ENCODE data around the gene RAVER1. TPM values are rescaled to one million over a fixed set of nuclear protein-coding genes. Genes with fewer than 3 reads are reported as not detected.
A peak's percentile ranks its signal among the peaks of the same experiment; 100 is the strongest.

Gene RAVER1
- total and polyA plus RNA-seq, 2 donors (not counting 1 experiment from before 2014, with no cell fraction given) = 21.0 to 62.7 TPM

GRCh38 chr19:10277795-10278589 lies 55.3 kb downstream of the RAVER1 start:
- intact Hi-C loops (cut with micrococcal nuclease) = no loop called here
- no peak overlapping the region for H3K27ac Mint-ChIP-seq
- WGBS (ENCODE audit: insufficient coverage) = 89% methylated on average over 4 of the region's 9 CpGs

More at GRCh38 chr19:10277795-10278589, 55.3 kb downstream of the RAVER1 start:
- no peak overlapping the region for H2AFZ ChIP-seq (ENCODE audit: insufficient read depth, low read depth, low read length, poor library complexity, severe bottlenecking)
- H3K36me3 ChIP-seq (replicated peaks in 1 of 2; ENCODE audit: control extremely low read depth in 1 of 2, control insufficient read depth in 1 of 2, extremely low read depth in 1 of 2, insufficient read depth in 2 of 2, low read length in 1 of 2) = peaks cover 0 to 12% of the 10 kb centered on the region in 2 experiments
- no peak overlapping the region for H3K4me3 Mint-ChIP-seq
- TF ChIP-seq CTCF (IDR thresholded peaks at IDR 0.05) (no peak), EZH2 (IDR thresholded peaks at IDR 0.05; ENCODE audit: borderline replicate concordance, insufficient read depth, low read depth, low read length, poor library complexity, severe bottlenecking) (no peak)
- peaks cover 4 to 6% of the 10 kb centered on the region in 2 donors for H3K4me1 ChIP-seq (ENCODE audit: control insufficient read depth in 2 of 2, insufficient read depth in 2 of 2, low read length in 2 of 2)
- H3K9me3 Mint-ChIP-seq (ENCODE audit: insufficient read depth) = no peaks in the 10 kb centered on the region
- no peak overlapping the region for H3K27ac ChIP-seq (ENCODE audit: low read length in 2 of 2)
- peaks cover 17% of the 10 kb centered on the region for H3K4me1 Mint-ChIP-seq
- no peaks in the 10 kb centered on the region for H4K20me1 ChIP-seq (ENCODE audit: control insufficient read depth, insufficient read depth, low read length, poor library complexity, severe bottlenecking)
- H3K79me2 ChIP-seq (ENCODE audit: control insufficient read depth, insufficient read depth, low read length) = no peaks in the 10 kb centered on the region
- peak; percentile 40 for DNase-seq
- no peaks in the 10 kb centered on the region for H3K27me3 Mint-ChIP-seq
- no peak overlapping the region for H3K4me2 ChIP-seq (replicated peaks; ENCODE audit: low read depth, low read length, poor library complexity, severe bottlenecking)
- CTCF ChIA-PET = interaction anchor here (0.5 to 1.5 kb wide), 7 partner anchors 8 to 113 kb away, joined by 3 to 9 read pairs (median 4); no protein-coding TSS in a partner anchor
- H3K4me3 ChIP-seq (ENCODE audit: control extremely low read depth in 1 of 5, extremely low read depth in 1 of 5, insufficient read depth in 1 of 5, low read depth in 2 of 5, low read length in 4 of 5) = no peak overlapping the region
- no peak overlapping the region for H3K9ac ChIP-seq (ENCODE audit: low read length)
- H3K27me3 ChIP-seq (replicated peaks in 1 of 4; ENCODE audit: control extremely low read depth in 1 of 4, control insufficient read depth in 3 of 4, insufficient read depth in 4 of 4, low read length in 3 of 4) = no peaks in the 10 kb centered on the region
- ATAC-seq (ENCODE audit: low read depth) = no peak
- POLR2A ChIA-PET = interaction anchor here (0.6 to 0.7 kb wide), 2 partner anchors 8 to 12 kb away, joined by 3 to 10 read pairs; partner anchors contain the start of genes ICAM4 and ICAM5
- H3K9me3 ChIP-seq (ENCODE audit: control extremely low read depth in 1 of 3, control insufficient read depth in 2 of 3, insufficient read depth in 1 of 3, low read length in 2 of 3) = no peaks in the 10 kb centered on the region
